GM12878 (cell line): ENCODE measurements around the gene GLI2. TPM values are rescaled to one million over a fixed set of nuclear protein-coding genes. Genes with fewer than 3 reads are reported as not detected.

Experiments used
- ATAC-seq: fragments of 200-7000 bp; cut with Tn5 transposase; 3 replicates; pipeline ENCODE4 v1.9.1; 2020; ENCODE audit warnings: mild to moderate bottlenecking, moderate library complexity
- BruUV-seq: library from RNA; stranded (reverse); fragments of 400-500 nt; replicated peaks from 2 replicates; lab custom pipeline; 2021; lab: Mats Ljungman, UMichigan
- CTCF ChIA-PET: fragments of 300-600 bp; sonication (Branson Sonifier 250); formaldehyde crosslinking; extraction: SDS; loops from one replicate; lab custom pipeline; 2021; ENCODE audit warnings: inconsistent platforms; lab: Yijun Ruan, JAX
- POLR2A ChIA-PET: fragments of 350-600 bp; formaldehyde crosslinking; extraction: SDS; loops from one replicate; lab custom pipeline; 2021; ENCODE audit warnings: inconsistent platforms; lab: Charles Lee
- RAD21 ChIA-PET: fragments of 300-600 bp; sonication (Branson Sonifier 250); formaldehyde crosslinking; loops from one replicate; lab custom pipeline; 2023; ENCODE audit warnings: antibody characterized with exemption; ENCODE audit not compliant: unreplicated experiment; lab: Charles Lee
- SMC1A ChIA-PET: fragments of 300-600 bp; sonication (Branson Sonifier 250); formaldehyde crosslinking; loops from one replicate; lab custom pipeline; 2023; ENCODE audit not compliant: unreplicated experiment, uncharacterized antibody; lab: Charles Lee
- DNase-seq: peaks from one replicate; pipeline ENCODE4 v3.0.0-alpha.2; 2011; ENCODE audit warnings: low read depth, low spot score
- FAIRE-seq: peaks from 3 replicates; lab custom pipeline; 2011; peaks lifted over from hg19 to GRCh38; lab: Jason Lieb, UNC
- H2AFZ ChIP-seq: 2 replicates; pipeline ENCODE4 v1.6.0; 2011; ENCODE audit warnings: low read depth, low read length, control low read depth; ENCODE audit not compliant: control insufficient read depth
- H3K27ac ChIP-seq: 2 replicates; pipeline ENCODE4 v1.5.1; 2011; ENCODE audit warnings: control low read depth; ENCODE audit not compliant: control insufficient read depth, insufficient read depth
- H3K27me3 ChIP-seq, 2 experiments: replicated peaks in 1 of 2; 2 replicates each; pipeline versions ENCODE4 v1.6.0 to v1.6.1; 2011; ENCODE audit warnings: low read length in 1 of 2; ENCODE audit not compliant: control insufficient read depth in 2 of 2, insufficient read depth in 2 of 2
- H3K36me3 ChIP-seq, 2 experiments: 2 replicates each; pipeline ENCODE4 v1.5.1; 2011; ENCODE audit warnings: low read length in 1 of 2; ENCODE audit not compliant: control insufficient read depth in 2 of 2, insufficient read depth in 2 of 2
- H3K4me1 ChIP-seq: 2 replicates; pipeline ENCODE4 v1.6.1; 2011; ENCODE audit warnings: mild to moderate bottlenecking, low read length, moderate library complexity, mixed read lengths; ENCODE audit not compliant: control insufficient read depth, insufficient read depth
- H3K4me2 ChIP-seq: 2 replicates; pipeline ENCODE4 v1.6.0; 2011; ENCODE audit warnings: control low read depth; ENCODE audit not compliant: control insufficient read depth, insufficient read depth
- H3K4me3 ChIP-seq: fragments of 200-600 bp; sonication (generic); 2 replicates; pipeline ENCODE4 v1.5.1; 2016
- H3K79me2 ChIP-seq: 2 replicates; pipeline ENCODE4 v1.6.0; 2011; ENCODE audit warnings: low read length; ENCODE audit not compliant: control insufficient read depth, insufficient read depth
- H3K9ac ChIP-seq: 2 replicates; pipeline ENCODE4 v1.8.0; 2011; ENCODE audit warnings: low read length, control low read depth, mixed read lengths; ENCODE audit not compliant: control insufficient read depth, insufficient read depth
- H3K9me3 ChIP-seq: replicated peaks from 3 replicates; pipeline ENCODE4 v1.5.1; 2011; ENCODE audit warnings: mild to moderate bottlenecking, low read length; ENCODE audit not compliant: control insufficient read depth, insufficient read depth
- H4K20me1 ChIP-seq: 2 replicates; pipeline ENCODE4 v1.6.0; 2011; ENCODE audit not compliant: control insufficient read depth, insufficient read depth
- CBX3 ChIP-seq: fragments of 200-600 bp; sonication (generic); IDR thresholded peaks from 2 replicates; pipeline ENCODE4 v1.6.1; 2016; ENCODE audit warnings: low read depth, borderline replicate concordance
- KAT2A ChIP-seq: conservative IDR thresholded peaks from 2 replicates; pipeline ENCODE4 v1.6.1; 2011; ENCODE audit warnings: low read depth, low read length; ENCODE audit not compliant: control insufficient read depth
- NFIC ChIP-seq: IDR thresholded peaks from 2 replicates; pipeline ENCODE4 v1.6.1; 2012; ENCODE audit warnings: low read depth, mild to moderate bottlenecking, inconsistent platforms, low read length, moderate library complexity
- SMAD1 ChIP-seq: fragments of 450-650 bp; IDR thresholded peaks from 2 replicates; pipeline ENCODE4 v1.6.1; 2018; ENCODE audit warnings: mild to moderate bottlenecking, low read depth; ENCODE audit not compliant: partially characterized antibody
- SMAD5 ChIP-seq: IDR thresholded peaks from 2 replicates; pipeline ENCODE4 v1.6.1; 2016; ENCODE audit warnings: antibody characterized with exemption, low read depth
- STAT1 ChIP-seq: fragments of 450-650 bp; conservative IDR thresholded peaks from 2 replicates; pipeline ENCODE4 v1.6.1; 2014; ENCODE audit warnings: antibody characterized with exemption, mild to moderate bottlenecking
- TCF12 ChIP-seq: IDR thresholded peaks from 2 replicates; pipeline ENCODE4 v1.6.1; 2011; ENCODE audit warnings: low read depth, mild to moderate bottlenecking, low read length
- WGBS: methylation state at CpG from one replicate; pipeline ENCODE4 v1.1.6; 2016; ENCODE audit warnings: low lambda C conversion rate; ENCODE audit not compliant: insufficient replicate concordance, insufficient coverage; ENCODE audit errors: missing lambda C conversion rate; 5-methylcytosine and 5-hydroxymethylcytosine counted together
- in situ Hi-C: fragments of 300-500 bp; cut with MboI; formaldehyde crosslinking; loops from 9 replicates; pipeline ENCODE4 v1.14.3; 2018; ENCODE audit warnings: mixed read lengths
- intact Hi-C: fragments of 100-400 bp; cut with micrococcal nuclease; formaldehyde crosslinking; loops from one replicate; pipeline ENCODE4 v1.14.2; 2022; ENCODE audit not compliant: unreplicated experiment
- polyA plus RNA-seq, 11 experiments: library from polyadenylated mRNA; depleted of rRNA in 4 of 11; unstranded in 6 of 11; stranded (reverse) in 5 of 11; fragments of >200 nt; fragmentation: Nextera tagmentation in 4 of 11; fragmentation: Illumina TruSeq in 1 of 11; extraction: Ambion mirVana in 4 of 11; extraction: Trizol in 1 of 11; gene quantifications; 1 replicate in 1 of 11; 2 replicates in 10 of 11; pipeline versions ENCODE4 v1.2.1 to v1.2.3, GENCODE V29; 2011 to 2016; ENCODE audit warnings: inconsistent platforms in 2 of 11, missing spikeins in 2 of 11, low read depth in 1 of 11
- total RNA-seq, 4 experiments: library from RNA; depleted of rRNA in 3 of 4; stranded (reverse); fragments of >200 nt in 3 of 4; fragmentation: Illumina TruSeq in 1 of 4; extraction: Trizol in 1 of 4; gene quantifications; 2 replicates each; pipeline versions ENCODE4 v1.2.1 to v1.2.3, GENCODE V29; 2013 to 2021
- TF ChIP-seq, protein P1 (sequence below): fragments of 150-350 bp; IDR thresholded peaks from 2 replicates; pipeline ENCODE4 v1.6.1; 2014; ENCODE audit warnings: mild to moderate bottlenecking, low read depth, low read length

GLI2 gene
- total and polyA plus RNA-seq, 10 of the 15 experiments (the other 5 are each of a cell fraction or from before 2014, with no cell fraction given), result 0.01 TPM; not detected in 9

DNA sequence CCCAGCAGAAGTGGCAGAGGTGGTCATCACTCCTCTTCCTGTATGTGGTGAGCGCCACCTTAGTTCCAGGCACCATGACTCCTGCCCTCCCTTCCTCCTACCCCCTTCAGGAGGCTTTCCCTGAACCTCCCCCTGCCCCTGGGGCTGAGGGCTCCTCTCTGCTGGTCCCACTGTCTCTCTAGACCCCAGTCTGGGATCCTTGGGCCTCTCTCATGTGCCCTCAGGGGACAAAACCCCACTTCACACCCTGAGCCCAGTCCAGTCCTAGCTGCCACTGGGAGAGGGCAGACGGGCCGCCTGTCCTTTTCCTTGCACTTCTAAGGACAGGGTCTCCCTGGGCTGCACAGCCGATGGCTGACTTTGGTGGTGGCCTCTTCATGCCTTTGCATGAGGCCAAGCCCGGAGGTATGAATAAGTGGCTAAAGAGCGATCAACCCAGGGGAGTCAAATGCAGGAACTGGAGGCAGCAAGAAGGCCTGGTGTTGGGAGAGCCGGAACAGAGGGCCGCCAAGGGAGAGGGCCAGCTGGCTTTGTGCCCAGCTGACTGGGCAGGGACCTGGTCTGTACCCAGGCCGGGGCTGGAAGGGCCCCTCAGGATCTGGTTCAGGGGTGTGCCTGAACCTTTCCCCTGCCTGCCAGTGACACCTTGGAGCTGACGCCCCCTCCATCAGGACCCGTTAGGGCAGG lies 29.5 kb downstream of the GLI2 start:
- Histone ChIP-seq H3K4me2 (no peak overlapping the region), H3K4me1 (no peaks in the 10 kb centered on the region), H3K79me2 (no peaks in the 10 kb centered on the region), H3K9ac (no peak overlapping the region), H3K4me3 (no peak overlapping the region), H3K27ac (no peak overlapping the region), H3K9me3 (no peaks in the 10 kb centered on the region), H2AFZ (no peak overlapping the region), H3K36me3 (no peaks in the 10 kb centered on the region), H3K27me3 (peaks cover 4% of the 10 kb centered on the region in 2 experiments; a peak in 2 of 4 replicates), H4K20me1 (no peaks in the 10 kb centered on the region)
- intact Hi-C loops (no loop called here), in situ Hi-C loops (no loop called here)
- ChIA-PET CTCF (no interaction called here), SMC1A (interaction anchor here (0.8 kb wide), 1 partner anchor 223 kb away, joined by 3 read pairs; no protein-coding TSS in a partner anchor), RAD21 (no interaction called here), POLR2A (no interaction called here)
- no peak for DNase-seq
- BruUV-seq, result no TSS peak
- no peak for TF ChIP-seq KAT2A
- no peak for TF ChIP-seq SMAD1
- no peak for TF ChIP-seq CBX3
- TF ChIP-seq SMAD5, result no peak
- TF ChIP-seq TCF12, result no peak
- no peak for TF ChIP-seq NFIC
- TF ChIP-seq STAT1, result no peak
- TF ChIP-seq, protein P1, sequence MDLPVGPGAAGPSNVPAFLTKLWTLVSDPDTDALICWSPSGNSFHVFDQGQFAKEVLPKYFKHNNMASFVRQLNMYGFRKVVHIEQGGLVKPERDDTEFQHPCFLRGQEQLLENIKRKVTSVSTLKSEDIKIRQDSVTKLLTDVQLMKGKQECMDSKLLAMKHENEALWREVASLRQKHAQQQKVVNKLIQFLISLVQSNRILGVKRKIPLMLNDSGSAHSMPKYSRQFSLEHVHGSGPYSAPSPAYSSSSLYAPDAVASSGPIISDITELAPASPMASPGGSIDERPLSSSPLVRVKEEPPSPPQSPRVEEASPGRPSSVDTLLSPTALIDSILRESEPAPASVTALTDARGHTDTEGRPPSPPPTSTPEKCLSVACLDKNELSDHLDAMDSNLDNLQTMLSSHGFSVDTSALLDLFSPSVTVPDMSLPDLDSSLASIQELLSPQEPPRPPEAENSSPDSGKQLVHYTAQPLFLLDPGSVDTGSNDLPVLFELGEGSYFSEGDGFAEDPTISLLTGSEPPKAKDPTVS, result no peak
- no peak for FAIRE-seq
- WGBS, result 30% methylated on average over 11 of the region's 11 CpGs
- no peak for ATAC-seq
